GM10248 (cell line): Measurements from ENCODE around the gene SLC6A18.

Experiments used
- CTCF ChIA-PET: fragments of 300-600 bp; sonication (Branson Sonifier 250); formaldehyde crosslinking; extraction: SDS; loops from one replicate; lab custom pipeline; 2021; ENCODE audit warnings: antibody characterized with exemption; lab: Yijun Ruan, JAX
- POLR2A ChIA-PET: fragments of 350-650 bp; sonication (Branson Sonifier 250); formaldehyde crosslinking; extraction: SDS; loops from one replicate; lab custom pipeline; 2020; ENCODE audit warnings: antibody characterized with exemption; lab: Yijun Ruan, JAX
- DNase-seq: peaks from one replicate; pipeline ENCODE4 v3.0.0; 2012; ENCODE audit errors: extremely low spot score
- TF ChIP-seq, protein P1 (sequence below): IDR thresholded peaks from 2 replicates; pipeline ENCODE4 v1.5.1; 2012; ENCODE audit warnings: mild to moderate bottlenecking, low read depth; ENCODE audit errors: extremely low read depth, missing control alignments, control extremely low read depth

The SLC6A18 gene

DNA sequence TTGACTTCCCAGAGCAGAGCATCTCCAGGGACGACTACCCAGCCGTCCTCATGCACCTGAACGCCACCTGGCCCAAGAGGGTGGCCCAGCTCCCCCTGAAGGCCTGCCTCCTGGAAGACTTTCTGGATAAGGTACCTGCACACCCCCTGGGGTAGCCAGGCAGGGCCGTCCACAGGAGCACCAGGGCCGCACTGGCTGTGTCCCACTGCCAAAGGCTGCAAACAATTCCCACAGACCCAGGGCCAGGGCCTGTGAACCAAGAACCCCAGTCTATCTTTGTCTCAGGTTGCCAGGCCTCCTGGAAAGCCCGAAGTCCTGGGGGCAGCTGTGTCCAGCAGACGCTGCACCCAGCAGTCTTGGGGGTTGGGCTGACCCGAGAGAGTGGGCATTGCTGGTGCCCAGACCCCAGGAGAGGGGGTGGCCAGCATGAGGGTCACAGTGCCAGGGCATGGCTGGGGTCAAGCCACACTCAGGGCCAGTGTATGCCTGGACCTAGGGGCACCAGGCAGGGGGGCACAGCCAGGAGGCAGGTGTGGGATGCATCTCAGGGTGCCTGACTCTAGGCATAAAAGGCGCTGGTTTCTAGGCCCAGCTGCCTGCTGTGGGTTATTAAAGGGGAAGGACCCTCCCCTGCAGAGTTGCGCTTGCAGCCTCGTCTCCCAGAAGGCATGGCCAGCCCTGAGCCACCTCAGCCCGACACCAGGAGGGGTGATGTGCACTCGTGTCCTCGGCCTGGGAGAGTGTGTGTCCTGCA lies 17.7 kb downstream of the SLC6A18 start:
- ChIA-PET POLR2A (no interaction called here), CTCF (no interaction called here)
- no peak for DNase-seq
- TF ChIP-seq, protein P1, sequence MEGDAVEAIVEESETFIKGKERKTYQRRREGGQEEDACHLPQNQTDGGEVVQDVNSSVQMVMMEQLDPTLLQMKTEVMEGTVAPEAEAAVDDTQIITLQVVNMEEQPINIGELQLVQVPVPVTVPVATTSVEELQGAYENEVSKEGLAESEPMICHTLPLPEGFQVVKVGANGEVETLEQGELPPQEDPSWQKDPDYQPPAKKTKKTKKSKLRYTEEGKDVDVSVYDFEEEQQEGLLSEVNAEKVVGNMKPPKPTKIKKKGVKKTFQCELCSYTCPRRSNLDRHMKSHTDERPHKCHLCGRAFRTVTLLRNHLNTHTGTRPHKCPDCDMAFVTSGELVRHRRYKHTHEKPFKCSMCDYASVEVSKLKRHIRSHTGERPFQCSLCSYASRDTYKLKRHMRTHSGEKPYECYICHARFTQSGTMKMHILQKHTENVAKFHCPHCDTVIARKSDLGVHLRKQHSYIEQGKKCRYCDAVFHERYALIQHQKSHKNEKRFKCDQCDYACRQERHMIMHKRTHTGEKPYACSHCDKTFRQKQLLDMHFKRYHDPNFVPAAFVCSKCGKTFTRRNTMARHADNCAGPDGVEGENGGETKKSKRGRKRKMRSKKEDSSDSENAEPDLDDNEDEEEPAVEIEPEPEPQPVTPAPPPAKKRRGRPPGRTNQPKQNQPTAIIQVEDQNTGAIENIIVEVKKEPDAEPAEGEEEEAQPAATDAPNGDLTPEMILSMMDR: no peak

DNA sequence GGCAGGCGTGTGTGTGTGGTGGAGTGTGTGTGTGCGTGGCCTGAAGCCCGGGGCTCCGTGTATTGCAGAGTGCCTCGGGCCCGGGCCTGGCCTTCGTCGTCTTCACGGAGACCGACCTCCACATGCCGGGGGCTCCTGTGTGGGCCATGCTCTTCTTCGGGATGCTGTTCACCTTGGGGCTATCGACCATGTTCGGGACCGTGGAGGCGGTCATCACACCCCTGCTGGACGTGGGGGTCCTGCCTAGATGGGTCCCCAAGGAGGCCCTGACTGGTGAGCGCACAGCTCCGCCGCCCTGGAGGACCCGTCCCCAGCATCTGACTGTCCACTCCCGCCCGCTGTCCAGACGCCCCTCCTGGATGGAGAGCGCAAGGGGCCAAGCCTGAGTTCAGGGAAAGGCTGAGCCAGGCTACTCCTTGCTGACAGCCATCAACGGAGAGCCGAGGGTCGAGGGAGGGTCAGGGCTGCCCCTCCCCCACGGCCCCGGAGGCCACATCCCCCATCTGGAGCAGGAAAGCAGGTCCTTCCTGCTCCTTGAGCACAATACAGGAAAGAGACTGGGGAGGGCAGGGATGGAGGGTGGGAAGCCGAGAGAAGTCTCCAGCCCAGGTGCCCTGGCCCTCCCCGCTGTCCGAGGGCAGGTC lies 18.4 kb downstream of the SLC6A18 start:
- ChIA-PET POLR2A (no interaction called here), CTCF (no interaction called here)
- TF ChIP-seq, protein P1: no peak
- no peak for DNase-seq

DNA sequence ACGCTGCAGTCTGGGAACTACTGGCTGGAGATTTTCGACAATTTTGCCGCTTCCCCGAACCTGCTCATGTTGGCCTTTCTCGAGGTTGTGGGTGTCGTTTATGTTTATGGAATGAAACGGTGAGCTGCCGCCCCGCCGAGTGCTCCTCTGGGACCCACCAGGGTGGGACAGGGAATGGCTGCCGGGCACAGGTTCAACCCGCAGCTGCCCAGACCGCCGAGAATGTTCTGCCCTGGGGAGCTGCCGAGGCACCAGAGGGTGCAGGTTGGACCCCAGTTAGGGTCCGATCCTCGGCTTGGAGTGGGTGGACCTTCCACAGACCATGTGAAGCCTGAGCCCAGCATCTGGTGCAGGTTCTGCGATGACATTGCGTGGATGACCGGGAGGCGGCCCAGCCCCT lies 19.1 kb downstream of the SLC6A18 start:
- DNase-seq: no peak
- CTCF ChIA-PET: no interaction called here
- TF ChIP-seq, protein P1: no peak
- POLR2A ChIA-PET: no interaction called here

DNA sequence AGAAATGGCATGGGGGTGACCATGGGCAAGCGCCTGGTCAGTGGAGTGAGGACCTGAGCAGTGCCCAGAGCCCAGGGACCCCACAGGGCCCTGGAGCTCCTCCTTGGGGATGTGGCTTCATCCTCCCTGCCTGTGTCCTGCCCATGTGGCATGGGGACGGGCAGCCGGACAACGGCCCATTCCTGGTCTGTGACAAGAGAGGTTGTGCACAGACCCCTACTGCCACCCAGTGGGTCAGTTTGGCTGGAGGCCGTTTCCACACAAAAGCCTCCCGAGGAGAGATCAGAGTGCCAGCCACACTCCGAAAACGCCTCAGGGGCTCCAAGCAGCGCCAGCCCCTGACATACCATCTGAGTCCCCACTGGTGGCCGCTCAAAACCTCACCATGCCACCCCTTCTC lies 19.8 kb downstream of the SLC6A18 start:
- ChIA-PET POLR2A (no interaction called here), CTCF (no interaction called here)
- TF ChIP-seq, protein P1: no peak
- DNase-seq: no peak

DNA sequence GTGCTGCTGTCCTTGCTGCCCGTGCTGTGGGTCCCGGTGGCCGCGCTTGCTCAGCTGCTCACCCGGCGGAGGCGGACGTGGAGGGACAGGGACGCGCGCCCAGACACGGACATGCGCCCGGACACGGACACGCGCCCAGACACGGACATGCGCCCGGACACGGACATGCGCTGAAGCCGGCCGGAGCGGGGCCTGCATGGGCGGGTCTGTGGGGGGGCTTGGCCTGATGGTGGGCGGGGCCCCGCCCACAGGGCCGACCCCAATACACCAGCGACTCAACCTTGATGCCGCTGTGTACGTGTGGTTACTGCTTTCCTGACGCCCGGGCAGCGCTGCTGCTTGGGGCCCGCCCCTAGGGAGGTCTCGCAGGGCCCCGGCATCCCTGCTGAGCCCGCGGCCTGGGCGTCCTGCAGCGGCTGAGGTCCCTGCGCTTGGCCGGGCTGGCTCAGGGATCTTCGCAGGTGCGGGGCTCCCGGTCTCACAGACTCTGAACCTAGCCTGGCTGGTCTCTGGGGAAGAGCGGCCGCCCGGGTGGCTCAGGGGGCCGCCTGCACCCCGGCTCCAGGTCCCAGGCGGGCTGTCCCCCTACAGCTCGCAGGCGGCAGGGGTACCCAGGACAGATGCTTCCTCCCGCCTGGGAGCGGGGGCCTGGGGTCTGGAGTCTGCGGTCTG lies 20.9 kb downstream of the SLC6A18 start:
- DNase-seq: no peak
- TF ChIP-seq, protein P1: no peak
- ChIA-PET POLR2A (no interaction called here), CTCF (no interaction called here)

DNA sequence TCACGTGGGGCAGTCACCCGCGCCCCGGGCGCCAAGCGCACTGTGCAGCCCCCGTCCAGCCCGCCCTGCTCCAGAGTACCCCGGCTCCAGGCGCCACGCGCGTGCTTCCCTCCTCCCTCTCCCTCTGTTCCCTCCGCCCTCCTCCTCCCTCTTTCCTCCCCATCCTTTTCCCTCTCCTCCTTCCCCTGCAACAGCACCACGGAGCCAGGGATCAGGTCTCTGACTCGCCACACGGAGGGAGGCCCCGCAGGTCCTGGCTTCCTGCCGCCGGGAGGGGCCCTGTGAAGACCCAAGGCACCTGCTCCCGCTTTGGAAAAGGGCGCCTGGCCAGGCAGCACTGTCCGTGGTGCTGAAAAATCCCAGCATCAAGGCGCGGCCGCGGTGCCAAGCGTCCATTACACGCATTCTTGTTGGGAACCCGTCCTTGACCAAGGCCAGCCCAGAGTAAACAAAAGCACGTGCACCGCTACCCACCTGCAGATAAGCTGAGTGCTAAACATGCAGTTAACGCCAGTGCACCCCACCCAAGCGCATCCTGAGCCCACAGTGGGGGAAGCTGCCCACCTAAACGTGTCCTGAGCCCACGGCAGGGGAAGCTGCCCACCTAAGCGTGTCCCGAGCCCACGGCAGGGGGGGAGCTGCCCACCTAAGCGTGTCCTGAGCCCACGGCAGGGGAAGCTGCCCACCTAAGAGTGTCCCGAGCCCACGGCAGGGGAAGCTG lies 21.7 kb downstream of the SLC6A18 start:
- ChIA-PET CTCF (interaction anchor here (1.2 kb wide), 1 partner anchor 930 kb away, joined by 3 read pairs; no protein-coding TSS in a partner anchor), POLR2A (no interaction called here)
- TF ChIP-seq, protein P1: no peak
- peak; percentile 60 for DNase-seq
